ENCODE results near the gene SCARB2. TPM values are rescaled to one million over a fixed set of nuclear protein-coding genes. Genes with fewer than 3 reads are reported as not detected.

Gene SCARB2
- total RNA-seq, 5 donors from 2014 or later (not counting 1 experiment from before 2014, with no cell fraction given) = 20.9 to 37.3 (median 23.2) TPM

GRCh38 chr4:76168688-76169087, 44.9 kb downstream of the SCARB2 start:
- Histone ChIP-seq H3K27me3 (replicated peaks in 1 of 2; ENCODE audit: control insufficient read depth in 2 of 2, extremely low read depth in 1 of 2, insufficient read depth in 2 of 2, low read length in 1 of 2) (no peaks in the 10 kb centered on the region), H3K4me3 (ENCODE audit: control insufficient read depth in 1 of 2, extremely low read depth in 1 of 2, low read length in 1 of 2) (no peak overlapping the region), H3K9me3 (no peaks in the 10 kb centered on the region), H3K36me3 (ENCODE audit: control insufficient read depth in 2 of 2, extremely low read depth in 1 of 2, insufficient read depth in 1 of 2, low read length in 1 of 2) (peaks cover 5 to 43% of the 10 kb centered on the region in 2 donors), H3K4me1 (ENCODE audit: control insufficient read depth in 1 of 2, extremely low read depth in 1 of 2, insufficient read depth in 2 of 2, low read length in 2 of 2) (no peaks in the 10 kb centered on the region), H3K27ac (ENCODE audit: low read length) (no peak overlapping the region)
- WGBS (ENCODE audit: insufficient coverage) = 98% methylated on average over 3 of the region's 3 CpGs
- H3K27me3 Mint-ChIP-seq = no peaks in the 10 kb centered on the region
- H3K4me3 Mint-ChIP-seq = no peak overlapping the region
- H3K9me3 Mint-ChIP-seq = no peaks in the 10 kb centered on the region
- no peak overlapping the region for H3K27ac Mint-ChIP-seq
- ChIA-PET CTCF (no interaction called here), POLR2A (no interaction called here)
- DNase-seq = no peak
- ATAC-seq (replicated peaks in 1 of 4) = no peak
- H3K4me1 Mint-ChIP-seq = no peaks in the 10 kb centered on the region
- peaks cover 43% of the 10 kb centered on the region for H3K36me3 Mint-ChIP-seq

- H3K27ac ChIP-seq (ENCODE audit: low read length) = no peak overlapping the region
- no peaks in the 10 kb centered on the region for H3K9me3 Mint-ChIP-seq
- no peak overlapping the region for H3K27ac Mint-ChIP-seq
- H3K4me3 ChIP-seq (ENCODE audit: control insufficient read depth in 1 of 2, extremely low read depth in 1 of 2, low read length in 1 of 2) = no peak overlapping the region
- ATAC-seq (replicated peaks in 1 of 4) (no peak), DNase-seq (no peak)
- ChIA-PET CTCF (interaction anchor here in 1 of 2 donors (0.6 kb wide), 1 partner anchor 11 kb away, joined by 3 read pairs; no protein-coding TSS in a partner anchor), POLR2A (no interaction called here)
- H3K4me3 Mint-ChIP-seq = no peak overlapping the region
- H3K36me3 ChIP-seq (ENCODE audit: control insufficient read depth in 2 of 2, extremely low read depth in 1 of 2, insufficient read depth in 1 of 2, low read length in 1 of 2) = peaks cover 5 to 57% of the 10 kb centered on the region in 2 donors
- H3K9me3 ChIP-seq = no peaks in the 10 kb centered on the region
- no peaks in the 10 kb centered on the region for H3K4me1 ChIP-seq (ENCODE audit: control insufficient read depth in 1 of 2, extremely low read depth in 1 of 2, insufficient read depth in 2 of 2, low read length in 2 of 2)
- no peaks in the 10 kb centered on the region for H3K4me1 Mint-ChIP-seq
- no peaks in the 10 kb centered on the region for H3K27me3 ChIP-seq (replicated peaks in 1 of 2; ENCODE audit: control insufficient read depth in 2 of 2, extremely low read depth in 1 of 2, insufficient read depth in 2 of 2, low read length in 1 of 2)
- H3K27me3 Mint-ChIP-seq = no peaks in the 10 kb centered on the region
- WGBS (ENCODE audit: insufficient coverage) = 100% methylated on average over 1 of the region's 3 CpGs
- peaks cover 57% of the 10 kb centered on the region for H3K36me3 Mint-ChIP-seq
These were observed 47.1 kb downstream of the SCARB2 start for GRCh38 chr4:76166480-76166879.

GRCh38 chr4:76160355-76160754, 53.3 kb downstream of the SCARB2 start:
- peak overlapping the region in 1 of 2 donors; percentile 9 for H3K27ac Mint-ChIP-seq
- Histone ChIP-seq H3K27ac (ENCODE audit: low read length) (no peak overlapping the region), H3K9me3 (no peaks in the 10 kb centered on the region), H3K36me3 (ENCODE audit: control insufficient read depth in 2 of 2, extremely low read depth in 1 of 2, insufficient read depth in 1 of 2, low read length in 1 of 2) (peaks cover 0 to 25% of the 10 kb centered on the region in 2 donors), H3K4me3 (ENCODE audit: control insufficient read depth in 1 of 2, extremely low read depth in 1 of 2, low read length in 1 of 2) (no peak overlapping the region), H3K4me1 (ENCODE audit: control insufficient read depth in 1 of 2, extremely low read depth in 1 of 2, insufficient read depth in 2 of 2, low read length in 2 of 2) (no peaks in the 10 kb centered on the region), H3K27me3 (replicated peaks in 1 of 2; ENCODE audit: control insufficient read depth in 2 of 2, extremely low read depth in 1 of 2, insufficient read depth in 2 of 2, low read length in 1 of 2) (no peaks in the 10 kb centered on the region)
- ChIA-PET POLR2A (no interaction called here), CTCF (interaction anchor here in 1 of 2 donors (0.5 kb wide), 1 partner anchor 396 kb away, joined by 4 read pairs; no protein-coding TSS in a partner anchor)
- ATAC-seq (replicated peaks in 1 of 4) = no peak
- DNase-seq = no peak
- WGBS (ENCODE audit: insufficient coverage) = no CpG with 5 or more reads among the region's 2 CpGs
- no peaks in the 10 kb centered on the region for H3K27me3 Mint-ChIP-seq
- H3K36me3 Mint-ChIP-seq = peaks cover 42% of the 10 kb centered on the region
- H3K4me1 Mint-ChIP-seq = no peaks in the 10 kb centered on the region
- H3K9me3 Mint-ChIP-seq = peaks cover 0 to 2% (median 0%) of the 10 kb centered on the region in 3 donors
- no peak overlapping the region for H3K4me3 Mint-ChIP-seq

GRCh38 chr4:76156635-76157034, 57.0 kb downstream of the SCARB2 start:
- POLR2A ChIA-PET = no interaction called here
- CTCF ChIA-PET = no interaction called here
- ATAC-seq (replicated peaks in 1 of 4) = no peak
- H3K4me1 ChIP-seq (ENCODE audit: control insufficient read depth in 1 of 2, extremely low read depth in 1 of 2, insufficient read depth in 2 of 2, low read length in 2 of 2) = no peaks in the 10 kb centered on the region
- no peak overlapping the region for H3K27ac ChIP-seq (ENCODE audit: low read length)
- Mint-ChIP-seq H3K9me3 (peaks cover 6 to 7% (median 6%) of the 10 kb centered on the region in 3 donors), H3K27ac (no peak overlapping the region), H3K27me3 (no peaks in the 10 kb centered on the region), H3K4me3 (no peak overlapping the region), H3K36me3 (peaks cover 26% of the 10 kb centered on the region), H3K4me1 (no peaks in the 10 kb centered on the region)
- no peak overlapping the region for H3K4me3 ChIP-seq (ENCODE audit: control insufficient read depth in 1 of 2, extremely low read depth in 1 of 2, low read length in 1 of 2)
- no peak for DNase-seq
- H3K27me3 ChIP-seq (replicated peaks in 1 of 2; ENCODE audit: control insufficient read depth in 2 of 2, extremely low read depth in 1 of 2, insufficient read depth in 2 of 2, low read length in 1 of 2) = no peaks in the 10 kb centered on the region
- H3K36me3 ChIP-seq (ENCODE audit: control insufficient read depth in 2 of 2, extremely low read depth in 1 of 2, insufficient read depth in 1 of 2, low read length in 1 of 2) = peaks cover 0 to 4% of the 10 kb centered on the region in 2 donors
- no peaks in the 10 kb centered on the region for H3K9me3 ChIP-seq
- WGBS (ENCODE audit: insufficient coverage) = 75% methylated on average over 2 of the region's 2 CpGs

- no peak overlapping the region for H3K4me3 ChIP-seq (ENCODE audit: control insufficient read depth in 1 of 2, extremely low read depth in 1 of 2, low read length in 1 of 2)
- 75% methylated on average over 1 of the region's 3 CpGs for WGBS (ENCODE audit: insufficient coverage)
- no peak for ATAC-seq (replicated peaks in 1 of 4)
- ChIA-PET CTCF (interaction anchor here in 1 of 2 donors (0.6 to 0.9 kb wide), 2 partner anchors 24 to 34 kb away, joined by 3 read pairs; no protein-coding TSS in a partner anchor), POLR2A (no interaction called here)
- no peaks in the 10 kb centered on the region for H3K4me1 ChIP-seq (ENCODE audit: control insufficient read depth in 1 of 2, extremely low read depth in 1 of 2, insufficient read depth in 2 of 2, low read length in 2 of 2)
- no peaks in the 10 kb centered on the region for H3K27me3 ChIP-seq (replicated peaks in 1 of 2; ENCODE audit: control insufficient read depth in 2 of 2, extremely low read depth in 1 of 2, insufficient read depth in 2 of 2, low read length in 1 of 2)
- Mint-ChIP-seq H3K27ac (no peak overlapping the region), H3K4me1 (no peaks in the 10 kb centered on the region), H3K4me3 (no peak overlapping the region), H3K9me3 (peaks cover 6 to 7% (median 6%) of the 10 kb centered on the region in 3 donors), H3K27me3 (no peaks in the 10 kb centered on the region), H3K36me3 (peaks cover 20% of the 10 kb centered on the region)
- H3K36me3 ChIP-seq (ENCODE audit: control insufficient read depth in 2 of 2, extremely low read depth in 1 of 2, insufficient read depth in 1 of 2, low read length in 1 of 2) = no peaks in the 10 kb centered on the region
- no peak overlapping the region for H3K27ac ChIP-seq (ENCODE audit: low read length)
- H3K9me3 ChIP-seq = no peaks in the 10 kb centered on the region
- no peak for DNase-seq
These were observed 57.6 kb downstream of the SCARB2 start for GRCh38 chr4:76155979-76156378.

DNA sequence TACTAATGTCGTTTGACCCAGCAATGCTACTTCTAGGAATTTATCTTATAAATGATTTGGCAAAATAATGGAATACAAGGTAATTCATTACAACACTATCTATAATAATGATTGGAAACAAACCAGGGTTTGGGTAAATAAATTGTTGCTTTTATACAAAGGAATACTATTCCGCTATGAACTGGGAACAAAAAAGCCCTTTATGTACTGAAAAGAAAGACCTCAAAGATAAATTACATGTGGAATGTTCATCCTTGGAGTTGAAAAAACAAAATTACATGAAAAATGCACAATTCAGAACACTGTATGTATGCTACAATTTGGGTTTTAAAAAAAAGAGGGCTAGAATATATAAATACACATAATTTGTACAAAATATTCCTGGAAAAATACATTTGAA, 60.3 kb downstream of the SCARB2 start:
- no peak overlapping the region for H3K4me3 Mint-ChIP-seq
- Histone ChIP-seq H3K9me3 (no peaks in the 10 kb centered on the region), H3K27ac (ENCODE audit: low read length) (no peak overlapping the region), H3K4me1 (ENCODE audit: control insufficient read depth in 1 of 2, extremely low read depth in 1 of 2, insufficient read depth in 2 of 2, low read length in 2 of 2) (peaks cover 4 to 8% of the 10 kb centered on the region in 2 experiments), H3K4me3 (ENCODE audit: control insufficient read depth in 1 of 2, extremely low read depth in 1 of 2, low read length in 1 of 2) (no peak overlapping the region), H3K36me3 (ENCODE audit: control insufficient read depth in 2 of 2, extremely low read depth in 1 of 2, insufficient read depth in 1 of 2, low read length in 1 of 2) (no peaks in the 10 kb centered on the region), H3K27me3 (replicated peaks in 1 of 2; ENCODE audit: control insufficient read depth in 2 of 2, extremely low read depth in 1 of 2, insufficient read depth in 2 of 2, low read length in 1 of 2) (no peaks in the 10 kb centered on the region)
- H3K27ac Mint-ChIP-seq = no peak overlapping the region
- no CpG with 5 or more reads among the region's 2 CpGs for WGBS (ENCODE audit: insufficient coverage)
- peaks cover 5% of the 10 kb centered on the region for H3K36me3 Mint-ChIP-seq
- ChIA-PET POLR2A (interaction anchor here in 1 of 2 donors (0.6 kb wide), 1 partner anchor 392 kb away, joined by 15 read pairs; no protein-coding TSS in a partner anchor), CTCF (no interaction called here)
- peaks cover 6 to 7% (median 6%) of the 10 kb centered on the region in 3 donors for H3K9me3 Mint-ChIP-seq
- H3K4me1 Mint-ChIP-seq = peaks cover 13 to 19% (median 16%) of the 10 kb centered on the region in 3 donors
- no peak for DNase-seq
- ATAC-seq (replicated peaks in 1 of 4) = no peak
- H3K27me3 Mint-ChIP-seq = no peaks in the 10 kb centered on the region

Measured in T-cell (primary cell).